HG03025 (cell line): ENCODE results near the gene CHD8.
A peak's percentile ranks its signal among the peaks of the same experiment; 100 is the strongest.
"Not testable (repeated sequence)": the region's sequence is repeated elsewhere in the genome, so short reads cannot be mapped to it uniquely, and the experiment has no call there.

Experiments used
- ATAC-seq: cut with Tn5 transposase; IDR thresholded peaks from one replicate; pipeline ENCODE4 v1.9.1; 2021; ENCODE audit warnings: mild to moderate bottlenecking, moderate library complexity; ENCODE audit not compliant: unreplicated experiment, low FRiP score

CHD8 gene, protein sequence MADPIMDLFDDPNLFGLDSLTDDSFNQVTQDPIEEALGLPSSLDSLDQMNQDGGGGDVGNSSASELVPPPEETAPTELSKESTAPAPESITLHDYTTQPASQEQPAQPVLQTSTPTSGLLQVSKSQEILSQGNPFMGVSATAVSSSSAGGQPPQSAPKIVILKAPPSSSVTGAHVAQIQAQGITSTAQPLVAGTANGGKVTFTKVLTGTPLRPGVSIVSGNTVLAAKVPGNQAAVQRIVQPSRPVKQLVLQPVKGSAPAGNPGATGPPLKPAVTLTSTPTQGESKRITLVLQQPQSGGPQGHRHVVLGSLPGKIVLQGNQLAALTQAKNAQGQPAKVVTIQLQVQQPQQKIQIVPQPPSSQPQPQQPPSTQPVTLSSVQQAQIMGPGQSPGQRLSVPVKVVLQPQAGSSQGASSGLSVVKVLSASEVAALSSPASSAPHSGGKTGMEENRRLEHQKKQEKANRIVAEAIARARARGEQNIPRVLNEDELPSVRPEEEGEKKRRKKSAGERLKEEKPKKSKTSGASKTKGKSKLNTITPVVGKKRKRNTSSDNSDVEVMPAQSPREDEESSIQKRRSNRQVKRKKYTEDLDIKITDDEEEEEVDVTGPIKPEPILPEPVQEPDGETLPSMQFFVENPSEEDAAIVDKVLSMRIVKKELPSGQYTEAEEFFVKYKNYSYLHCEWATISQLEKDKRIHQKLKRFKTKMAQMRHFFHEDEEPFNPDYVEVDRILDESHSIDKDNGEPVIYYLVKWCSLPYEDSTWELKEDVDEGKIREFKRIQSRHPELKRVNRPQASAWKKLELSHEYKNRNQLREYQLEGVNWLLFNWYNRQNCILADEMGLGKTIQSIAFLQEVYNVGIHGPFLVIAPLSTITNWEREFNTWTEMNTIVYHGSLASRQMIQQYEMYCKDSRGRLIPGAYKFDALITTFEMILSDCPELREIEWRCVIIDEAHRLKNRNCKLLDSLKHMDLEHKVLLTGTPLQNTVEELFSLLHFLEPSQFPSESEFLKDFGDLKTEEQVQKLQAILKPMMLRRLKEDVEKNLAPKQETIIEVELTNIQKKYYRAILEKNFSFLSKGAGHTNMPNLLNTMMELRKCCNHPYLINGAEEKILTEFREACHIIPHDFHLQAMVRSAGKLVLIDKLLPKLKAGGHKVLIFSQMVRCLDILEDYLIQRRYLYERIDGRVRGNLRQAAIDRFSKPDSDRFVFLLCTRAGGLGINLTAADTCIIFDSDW (N-terminal part only)

DNA sequence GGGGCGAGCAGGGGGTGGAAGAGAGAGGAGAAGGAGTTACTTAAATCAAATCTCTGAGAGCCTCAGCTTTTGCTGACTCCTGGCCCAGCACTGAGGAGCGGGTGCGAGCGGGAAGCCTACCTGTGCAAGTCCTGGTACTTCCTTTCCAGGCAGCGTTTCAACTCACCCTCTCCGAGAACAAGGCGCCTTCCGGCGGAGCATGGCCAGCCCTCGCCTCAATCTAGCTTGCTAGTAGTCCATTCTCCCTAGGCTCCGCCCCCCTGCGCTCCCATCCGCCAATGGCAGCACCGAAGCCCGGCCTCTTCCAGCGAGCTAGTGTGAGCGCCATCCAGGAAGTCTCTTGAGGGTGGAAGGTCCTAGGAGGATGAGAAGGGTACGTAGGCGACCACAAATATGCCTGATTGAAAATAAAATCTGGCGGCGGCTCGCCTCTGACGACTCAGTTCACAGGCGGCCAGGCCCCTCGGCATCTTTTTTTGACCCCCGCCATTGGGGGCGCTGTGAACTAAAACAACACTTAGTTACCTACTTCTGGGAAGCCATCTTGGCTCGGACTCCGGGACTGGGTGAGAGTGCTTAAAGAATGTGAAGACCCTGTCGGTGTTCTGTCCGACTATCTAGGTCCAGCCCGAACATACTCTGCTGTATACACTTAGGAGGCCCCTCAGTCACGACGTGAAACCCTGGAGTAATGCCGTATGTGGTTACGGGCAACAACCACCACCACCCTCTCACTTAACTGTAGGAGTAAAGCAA is at the start of gene CHD8:
CHD8 (minus strand) TSS at position 212 of the 756 bp plus-strand sequence. CDS start 24,480 bp downstream, outside the sequence.
- ATAC-seq = peak; percentile 95

DNA sequence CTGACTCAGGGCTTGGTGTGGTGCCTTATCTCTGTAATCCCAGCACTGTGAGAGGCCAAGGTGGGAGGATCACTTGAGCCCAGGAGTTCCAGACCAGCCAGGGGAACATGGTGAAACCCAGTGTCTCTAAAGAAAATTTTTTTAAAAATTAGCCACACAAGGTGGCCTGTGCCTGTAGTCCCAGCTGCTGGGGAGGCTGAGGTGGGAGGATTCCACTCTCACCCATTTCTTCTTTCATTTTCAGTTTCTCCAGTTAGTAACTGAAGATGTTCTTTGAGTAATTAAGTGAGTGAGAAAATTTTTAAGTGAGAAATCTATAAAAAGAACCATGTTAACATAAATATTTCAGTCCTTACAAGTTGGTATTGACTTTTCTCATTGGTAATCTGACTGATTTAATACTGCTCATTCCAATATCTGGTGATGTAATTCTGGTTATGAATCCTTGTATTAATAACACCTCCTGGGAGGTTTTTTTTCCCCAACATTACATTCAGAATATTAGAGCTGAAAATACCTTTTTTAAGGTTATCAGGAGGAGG is 49.2 kb upstream of the CHD8 start:
- ATAC-seq = peak; percentile 58

DNA sequence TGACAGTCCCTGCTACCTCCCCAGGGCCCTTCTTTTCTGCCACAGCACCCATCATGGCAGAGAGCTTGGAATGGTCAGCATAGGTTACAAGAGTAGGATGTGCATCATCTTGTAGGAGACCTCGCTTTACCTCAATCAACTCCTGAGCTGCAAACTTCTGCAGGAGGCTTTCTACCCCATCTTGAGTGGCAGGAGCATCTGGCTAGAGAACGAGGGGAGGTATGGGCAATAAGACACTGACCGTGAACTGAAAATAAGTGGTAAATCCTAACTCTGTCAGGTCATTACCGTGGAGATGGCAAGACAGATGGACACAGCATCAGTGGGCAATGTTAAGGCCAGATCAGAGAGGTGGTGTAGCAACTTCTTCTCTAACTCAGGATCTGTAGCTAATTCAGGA is 47.5 kb upstream of the CHD8 start:
- no peak for ATAC-seq

DNA sequence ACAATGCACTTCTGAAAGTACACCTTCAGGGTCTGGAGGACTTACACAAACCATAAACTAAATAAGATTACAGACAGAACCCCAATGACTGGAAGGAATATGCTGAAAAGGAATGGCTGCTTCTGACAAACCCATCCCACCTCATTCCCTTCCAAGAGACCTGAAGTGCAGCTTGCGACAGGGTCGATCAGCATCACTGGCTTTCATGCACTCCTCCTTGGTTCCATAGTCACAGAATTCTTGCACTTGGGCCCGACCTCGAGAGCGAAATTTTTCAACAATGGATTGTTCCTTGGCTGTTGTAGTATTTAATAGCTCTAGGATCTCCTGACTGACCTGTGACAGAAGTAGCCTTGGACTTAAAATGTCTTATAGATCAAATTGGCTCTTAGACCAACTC is 45.6 kb upstream of the CHD8 start:
- ATAC-seq = no peak

DNA sequence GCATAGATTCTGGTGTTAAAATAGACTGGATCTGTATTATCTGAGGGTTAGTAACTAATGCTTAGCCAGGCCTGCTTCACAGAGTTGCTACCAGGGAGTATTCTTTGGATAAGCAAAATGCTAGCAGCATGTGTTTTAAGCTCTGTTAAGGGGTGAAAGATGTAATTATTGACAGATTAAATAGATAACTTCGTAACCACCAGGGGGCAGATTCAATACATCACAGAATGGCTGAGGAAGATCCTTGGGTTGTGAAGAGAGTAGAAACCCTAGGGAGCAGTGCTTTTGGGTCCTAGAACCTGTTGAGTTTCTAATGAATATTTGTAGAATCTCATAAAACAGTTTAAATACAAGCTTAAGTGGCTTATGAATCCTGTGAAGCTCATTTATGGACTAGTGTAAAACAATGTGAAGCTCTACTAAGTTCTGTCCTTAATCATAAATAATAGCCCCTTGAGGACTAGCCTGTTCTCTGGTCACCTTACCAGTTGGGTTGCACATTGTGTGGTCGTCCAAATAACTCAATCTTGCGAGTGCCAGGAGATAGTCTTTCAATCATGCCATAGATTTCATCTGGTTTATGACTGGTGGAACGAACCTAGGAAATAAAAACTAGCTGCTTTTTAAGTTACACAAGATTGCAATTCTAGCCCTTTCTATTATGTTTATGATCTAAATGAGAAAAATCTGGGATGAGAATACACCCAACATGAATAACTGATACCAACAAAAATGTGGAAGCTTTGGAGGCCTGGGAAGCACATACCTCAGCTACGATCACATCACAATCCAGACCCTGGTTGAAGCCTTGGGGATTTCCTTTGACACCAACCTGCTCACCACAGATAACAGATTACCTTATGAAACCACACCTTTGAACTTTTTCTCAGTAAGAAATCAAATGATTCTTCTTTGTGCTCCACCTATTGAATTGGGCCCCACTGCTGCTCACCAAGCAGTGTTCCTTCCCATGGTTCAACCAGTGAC is 42.9 kb upstream of the CHD8 start:
- no peak for ATAC-seq

DNA sequence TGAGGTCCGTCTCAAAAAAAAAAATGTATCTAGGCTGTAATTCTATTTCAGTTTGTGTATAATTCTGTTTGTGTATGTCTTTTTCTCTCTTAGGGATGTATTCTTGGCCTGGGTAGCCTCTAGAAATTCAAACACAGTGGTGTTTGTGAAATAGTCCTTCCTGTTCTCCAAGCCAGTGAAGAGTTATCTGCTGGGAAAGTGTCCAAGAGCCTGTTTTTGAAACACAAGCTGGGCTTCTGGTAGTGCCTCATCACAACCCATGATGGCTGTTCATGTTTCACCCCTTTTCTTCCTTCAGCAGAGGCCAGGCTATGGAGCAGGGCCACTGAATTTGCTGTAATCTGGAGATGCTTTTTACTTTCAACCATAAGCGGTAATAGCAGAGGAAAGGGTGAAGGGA is 40.5 kb upstream of the CHD8 start:
- no peak for ATAC-seq

DNA sequence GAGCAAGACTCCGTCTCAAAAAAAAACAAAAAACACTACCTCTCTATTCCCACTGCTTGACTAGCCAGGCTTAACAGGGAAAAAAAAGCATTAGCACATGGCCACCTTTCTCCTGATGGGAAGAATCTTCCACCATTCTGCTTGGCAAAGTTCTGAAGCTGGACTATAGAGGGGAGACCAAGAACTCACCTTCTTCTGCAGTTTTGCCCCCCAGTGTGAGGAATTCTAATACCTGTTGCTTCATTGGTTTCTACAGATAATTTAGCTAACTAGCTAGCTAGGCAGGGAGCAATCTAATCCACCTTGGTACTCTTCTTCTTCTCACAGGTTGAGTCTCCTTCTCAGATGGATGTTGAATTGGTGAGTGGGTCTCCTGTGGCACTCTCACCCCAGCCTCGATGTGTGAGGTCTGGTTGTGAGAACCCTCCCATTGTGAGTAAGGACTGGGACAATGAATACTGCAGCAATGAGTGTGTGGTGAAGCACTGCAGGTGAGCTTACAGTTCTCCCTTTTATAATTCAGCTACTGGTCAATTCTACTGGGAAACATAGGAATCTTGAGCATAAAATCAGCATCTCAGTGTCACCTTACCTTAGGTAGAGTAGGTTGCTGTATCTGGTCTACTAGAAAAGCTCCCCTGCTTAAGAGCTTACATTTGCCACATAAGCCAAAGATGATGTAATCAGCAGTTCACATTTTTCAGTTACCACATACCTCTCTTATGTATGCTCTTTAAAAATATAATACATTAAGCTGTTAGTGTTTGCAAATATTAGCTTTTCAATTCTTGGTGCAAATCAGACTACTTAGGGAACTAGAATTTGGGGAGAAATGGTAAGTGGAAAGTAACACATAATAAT is 39.2 kb upstream of the CHD8 start:
- ATAC-seq = no peak

DNA sequence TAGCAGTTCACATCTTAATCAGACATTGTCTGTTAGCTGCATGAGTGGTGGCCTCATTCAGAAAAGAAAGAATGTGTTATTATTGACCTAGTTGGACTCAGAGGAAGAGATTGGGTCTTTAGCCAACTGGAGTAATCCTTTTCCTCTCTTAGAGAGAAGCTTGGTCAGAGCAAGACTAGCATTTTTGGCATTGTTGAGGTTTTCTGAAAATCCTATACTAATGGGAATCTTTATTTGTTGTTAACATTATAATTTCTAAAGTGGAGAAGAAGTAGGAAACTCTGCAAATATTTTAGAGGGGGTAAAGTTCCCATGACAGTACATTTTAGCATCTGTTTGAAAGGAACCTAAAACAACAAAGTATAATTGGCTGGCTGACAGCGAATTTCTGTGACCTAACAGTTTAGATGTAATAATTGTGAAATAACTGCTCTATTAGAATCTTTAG is 30.7 kb upstream of the CHD8 start:
- ATAC-seq = no peak

DNA sequence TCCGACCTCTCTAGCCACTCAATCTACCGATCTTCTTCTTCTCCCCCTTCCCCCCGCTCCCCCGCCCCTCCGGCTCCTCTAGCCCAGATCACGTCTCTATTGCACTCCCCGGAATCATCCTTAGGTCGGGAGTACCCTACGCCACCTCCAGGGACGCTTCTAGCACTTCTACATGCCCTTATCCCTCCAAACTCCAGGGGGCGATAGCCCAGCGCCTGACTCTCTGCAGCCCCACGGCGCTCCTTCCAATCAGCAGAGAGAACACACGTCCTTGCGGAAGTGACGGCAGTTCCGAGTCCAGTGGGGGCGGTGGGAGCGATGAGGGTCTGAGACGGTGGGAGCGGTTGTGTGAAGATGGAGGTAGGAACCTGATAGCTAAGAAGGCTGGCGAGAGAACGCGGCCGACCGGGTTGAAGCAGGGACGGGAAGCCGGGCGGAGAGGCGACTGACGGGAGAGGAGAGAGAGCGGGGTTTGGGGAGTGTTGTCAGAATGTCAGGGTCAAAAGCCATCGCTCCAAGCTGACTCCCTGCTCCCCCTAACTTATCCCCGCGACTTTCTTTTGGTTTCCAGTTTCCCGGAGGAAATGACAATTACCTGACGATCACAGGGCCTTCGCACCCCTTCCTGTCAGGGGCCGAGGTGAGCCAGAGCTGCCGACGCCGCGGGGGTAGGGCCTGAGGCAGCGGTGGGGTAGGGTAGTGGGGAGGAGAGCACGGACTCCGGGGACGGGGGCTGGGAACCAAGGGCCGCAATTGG is 21.2 kb upstream of the CHD8 start, which contains the start of the genes RAB2B and TOX4:
RAB2B (minus strand) TSS at position 35 of the 757 bp plus-strand sequence. CDS start 87 bp downstream, outside the sequence.
TOX4 (plus strand) TSS at position 271 of the 757 bp plus-strand sequence; CDS start at position 355, 84 bp downstream.
- ATAC-seq = peak; percentile 99

DNA sequence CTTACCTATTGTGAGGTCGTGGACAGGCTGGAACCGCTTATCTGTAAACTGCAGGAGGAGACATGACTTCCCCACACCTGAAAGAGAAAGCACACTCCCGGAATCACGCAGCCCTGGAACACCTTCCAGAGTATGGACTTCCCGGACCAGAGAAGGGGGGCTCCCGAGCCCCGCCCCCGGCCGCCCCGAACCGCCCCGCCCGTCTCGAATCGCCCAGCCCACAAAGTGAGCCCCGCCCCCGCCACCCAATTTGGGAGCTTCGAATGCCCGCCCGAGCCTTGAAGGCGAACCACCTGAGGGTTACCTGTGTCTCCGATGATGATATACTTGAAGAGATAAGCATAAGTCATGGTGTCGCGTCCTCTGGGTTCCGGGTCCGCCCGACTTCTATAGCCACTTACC is 20.6 kb upstream of the CHD8 start:
- ATAC-seq = no peak

DNA sequence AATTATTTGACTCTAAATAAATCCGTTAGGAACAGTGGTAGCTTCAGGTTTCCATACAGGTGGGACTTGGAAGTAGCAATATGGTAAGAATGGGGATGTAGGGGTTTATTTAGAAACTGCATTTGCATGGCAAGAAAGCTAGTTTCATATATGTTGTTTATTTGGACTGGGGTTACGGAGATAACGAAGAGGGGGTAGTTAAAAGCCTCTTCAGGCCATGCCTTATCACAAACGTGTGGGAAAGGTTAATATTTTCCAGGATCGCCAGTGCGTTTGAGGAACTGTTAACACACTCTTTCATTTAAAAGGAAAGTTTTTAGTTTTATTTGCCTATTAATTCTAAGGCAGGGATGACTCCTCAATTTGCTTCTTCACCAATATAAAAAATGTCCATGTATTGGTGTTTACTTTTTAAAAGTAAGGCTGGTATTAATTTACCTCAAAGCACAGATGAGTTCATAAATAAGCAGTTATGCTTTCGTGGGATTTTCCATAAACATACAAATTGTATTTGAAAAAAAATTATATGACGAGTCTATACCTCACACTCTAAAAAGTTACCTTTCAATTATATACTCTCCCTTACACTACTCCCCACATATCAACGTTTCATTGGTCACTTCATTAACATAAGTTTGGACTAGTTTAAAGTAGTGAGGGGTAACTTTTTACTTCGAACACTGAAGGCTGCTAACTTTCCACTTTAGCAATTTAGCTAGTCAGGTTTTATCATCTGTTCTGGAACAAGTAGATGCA is 20.0 kb upstream of the CHD8 start:
- no peak for ATAC-seq

DNA sequence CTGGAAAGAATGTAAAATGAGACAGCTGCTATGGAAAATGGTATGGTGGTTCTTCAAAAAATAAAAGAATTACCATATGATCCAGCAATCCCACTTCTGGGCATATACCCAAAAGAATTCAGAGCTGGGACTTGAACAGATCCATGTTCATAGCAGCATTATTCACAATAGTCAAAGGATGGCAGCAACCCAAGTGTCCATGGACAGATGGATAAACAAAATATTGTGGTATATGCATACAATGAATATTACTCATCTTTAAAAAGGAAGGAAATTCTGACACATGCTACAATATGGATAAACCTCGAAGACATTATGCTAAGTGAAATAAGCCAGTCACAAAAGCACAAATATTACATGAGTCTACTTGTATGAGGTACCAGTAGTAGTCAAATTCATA is 11.7 kb upstream of the CHD8 start:
- no peak for ATAC-seq

DNA sequence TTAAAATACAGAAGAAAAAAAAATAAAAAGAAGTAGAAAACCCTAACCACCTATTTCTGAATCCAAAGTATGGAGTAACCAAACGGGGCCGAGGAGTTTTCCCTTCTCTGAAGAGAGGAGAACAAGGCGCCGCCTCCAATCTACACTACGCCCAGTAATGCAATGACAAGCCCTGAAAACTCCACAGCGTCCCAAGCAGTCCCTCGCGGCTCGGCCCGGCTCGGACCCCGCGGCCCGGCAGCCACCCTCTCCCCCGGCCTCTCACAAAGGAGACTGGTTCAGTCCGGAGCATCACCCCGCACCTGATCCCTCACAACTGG is 371 bp downstream of the CHD8 start:
- peak; percentile 21 for ATAC-seq

DNA sequence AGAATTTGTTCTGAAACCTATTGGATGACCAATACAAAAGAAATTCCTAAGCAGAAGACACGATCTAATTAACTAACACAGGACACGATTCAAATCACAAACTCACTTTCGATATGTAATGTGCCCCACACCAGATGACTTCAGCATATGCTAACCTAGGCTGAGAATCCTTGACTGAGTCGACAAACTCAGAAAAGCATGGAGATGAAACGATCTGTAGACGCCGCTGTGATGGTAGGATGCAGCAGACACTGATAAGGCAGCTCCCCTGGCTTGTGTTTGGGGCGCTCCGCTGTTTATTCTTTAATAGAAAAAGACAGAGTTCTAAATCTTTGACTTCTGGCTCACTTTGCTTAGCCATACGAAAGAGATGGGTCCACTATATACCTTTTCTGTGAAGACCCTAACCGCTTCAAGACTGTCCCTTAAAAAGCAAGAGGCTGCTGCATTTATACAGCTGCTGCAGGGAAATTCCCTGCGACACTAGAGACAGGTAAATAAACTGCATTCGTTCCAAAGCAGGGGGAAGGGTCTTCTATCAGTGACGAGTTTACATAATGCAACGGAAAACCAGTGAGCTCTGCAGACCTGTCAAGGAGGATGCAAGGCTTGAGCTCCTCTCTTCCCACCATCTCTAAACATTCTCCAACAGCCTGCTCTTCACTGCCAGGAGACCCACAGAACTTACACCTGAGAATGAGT is 929 bp downstream of the CHD8 start:
- no peak for ATAC-seq

DNA sequence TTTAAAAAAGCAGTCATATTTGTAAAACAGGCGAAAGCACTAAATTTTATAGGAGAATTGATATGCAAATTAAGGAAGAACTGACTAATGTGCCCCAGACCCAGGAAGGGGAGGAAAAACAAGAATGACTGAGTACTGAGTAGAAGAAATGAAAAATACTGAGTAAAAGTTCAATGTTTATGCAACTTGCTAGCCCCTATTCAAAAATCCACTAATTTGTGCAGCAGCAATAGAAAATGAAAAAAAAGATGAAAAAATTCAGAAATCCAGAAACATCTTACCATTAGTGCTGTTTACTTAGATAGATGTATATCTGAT is 6.1 kb downstream of the CHD8 start:
- no peak for ATAC-seq

DNA sequence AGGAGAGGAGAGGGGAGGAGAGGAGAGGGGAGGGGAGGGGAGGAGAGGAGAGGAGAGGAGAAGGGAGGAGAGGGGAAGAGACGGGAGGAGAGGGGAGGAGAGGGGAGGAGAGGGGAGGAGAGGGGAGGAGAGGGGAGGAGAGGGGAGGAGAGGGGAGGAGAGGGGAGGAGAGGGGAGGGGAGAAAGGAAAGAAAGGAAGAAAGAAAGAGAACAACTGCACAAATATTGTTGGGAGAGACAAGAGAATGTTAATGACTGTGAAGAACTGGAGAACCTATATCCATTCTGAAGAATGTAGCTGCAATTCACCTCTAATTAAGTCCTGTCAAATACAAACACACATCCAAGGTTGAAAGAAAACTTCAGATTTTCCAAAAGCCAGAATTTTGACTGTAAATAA is 13.3 kb downstream of the CHD8 start:
- not testable (repeated sequence) for ATAC-seq
